Measurements from ENCODE around the gene HOXA2.
A peak's percentile ranks its signal among the peaks of the same experiment; 100 is the strongest.

GRCh38 chr7:27115221-27116026 lies 12.9 kb upstream of the HOXA2 start:
- TF ChIP-seq CTCF (conservative IDR thresholded peaks at IDR 0.05; ENCODE audit: low read depth, low read length) (no peak), EZH2 (IDR thresholded peaks at IDR 0.05; ENCODE audit: borderline replicate concordance, low read depth, low read length, poor library complexity, severe bottlenecking) (peak; percentile 98)
